ENCODE data around the gene UPB1.
"Not testable (repeated sequence)": the region's sequence is repeated elsewhere in the genome, so short reads cannot be mapped to it uniquely, and the experiment has no call there.

The UPB1 gene

GRCh38 chr22:24504956-24505736 lies 10.0 kb downstream of the UPB1 start:
- no peak for FAIRE-seq

GRCh38 chr22:24506802-24507438 lies 11.8 kb downstream of the UPB1 start:
- no peak for FAIRE-seq

- FAIRE-seq: no peak
Observed at GRCh38 chr22:24507716-24508115, 12.6 kb downstream of the UPB1 start.

- no peak for FAIRE-seq
Observed at GRCh38 chr22:24510637-24511625, 15.8 kb downstream of the UPB1 start.

- FAIRE-seq: no peak
Observed at GRCh38 chr22:24512043-24512442, 16.9 kb downstream of the UPB1 start.

DNA sequence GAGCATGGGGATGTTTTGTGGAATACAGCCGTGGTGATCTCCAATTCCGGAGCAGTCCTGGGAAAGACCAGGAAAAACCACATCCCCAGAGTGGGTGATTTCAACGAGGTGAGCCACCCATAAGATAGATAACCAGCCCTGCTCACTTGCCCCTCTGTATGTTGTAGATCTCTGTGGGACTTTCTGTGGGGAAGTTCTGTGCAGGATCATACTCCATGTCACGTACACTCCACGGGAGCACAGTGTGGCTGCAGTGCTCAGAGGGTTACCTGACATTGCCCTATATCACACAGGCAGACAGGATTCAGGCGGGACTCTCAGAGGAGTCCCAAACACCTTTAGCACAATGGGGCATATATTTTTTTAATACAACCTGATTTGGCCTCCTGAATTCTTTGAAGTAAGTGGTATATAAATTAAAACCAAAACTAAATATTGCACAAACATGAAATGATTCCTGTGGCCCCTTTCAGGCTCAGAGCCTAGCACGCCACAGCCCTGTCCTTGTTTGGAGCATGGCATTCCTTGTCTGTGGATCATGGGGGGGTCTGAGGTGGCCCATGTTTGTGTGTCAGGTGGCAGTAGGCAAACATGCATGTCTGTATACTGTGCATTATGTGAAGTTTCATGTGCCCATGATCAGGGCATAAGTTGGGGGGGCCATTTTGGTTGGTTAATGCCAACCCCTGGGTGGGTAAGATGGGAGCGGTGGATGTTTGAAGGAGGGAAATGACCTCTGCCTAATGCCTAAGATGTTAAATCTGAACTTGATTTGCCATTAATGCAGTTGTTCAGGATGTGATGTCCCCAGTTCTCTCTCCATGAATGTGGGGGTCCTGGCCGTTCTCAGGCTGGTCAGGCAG lies 18.5 kb downstream of the UPB1 start:
- FAIRE-seq: no peak

- no peak for FAIRE-seq
Observed at GRCh38 chr22:24514241-24515026, 19.3 kb downstream of the UPB1 start.

DNA sequence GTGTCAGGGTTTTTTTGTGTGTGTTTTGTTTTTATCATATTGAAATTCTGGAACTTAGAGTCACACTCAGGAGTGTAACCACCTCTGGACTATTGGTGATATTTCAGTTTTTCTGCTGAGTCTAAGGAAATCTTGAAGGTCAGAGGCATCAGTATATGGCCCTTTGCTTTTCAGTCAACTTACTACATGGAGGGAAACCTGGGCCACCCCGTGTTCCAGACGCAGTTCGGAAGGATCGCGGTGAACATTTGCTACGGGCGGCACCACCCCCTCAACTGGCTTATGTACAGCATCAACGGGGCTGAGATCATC lies 19.9 kb downstream of the UPB1 start:
- no peak for FAIRE-seq

DNA sequence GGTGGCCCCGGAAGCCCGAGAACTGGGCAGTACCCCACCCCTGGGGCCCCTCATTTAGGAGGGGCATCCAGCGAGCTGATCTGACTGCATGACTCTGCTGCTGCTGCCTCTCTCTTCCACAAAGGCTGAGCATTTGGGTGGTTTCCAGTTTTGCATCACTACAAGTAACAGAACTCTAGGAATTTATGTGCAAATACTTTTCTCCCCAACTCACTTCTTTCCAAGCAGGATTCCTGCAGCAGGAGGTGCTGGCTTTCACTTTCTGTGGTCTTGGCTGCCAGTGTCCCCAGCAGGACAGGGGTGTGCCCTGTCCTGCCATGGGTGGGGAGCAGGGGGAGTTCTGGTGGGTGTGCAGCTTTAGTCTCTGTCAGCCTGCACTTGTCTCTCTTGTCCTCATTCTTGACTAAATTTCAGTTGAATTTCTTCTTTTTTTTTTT lies 21.2 kb downstream of the UPB1 start:
- no peak for FAIRE-seq

GRCh38 chr22:24517446-24517845 lies 22.3 kb downstream of the UPB1 start:
- no peak for FAIRE-seq

GRCh38 chr22:24518228-24518627 lies 23.1 kb downstream of the UPB1 start:
- no peak for FAIRE-seq

- no peak for FAIRE-seq
Observed at GRCh38 chr22:24518771-24519485, 23.8 kb downstream of the UPB1 start.

GRCh38 chr22:24519496-24519895 lies 24.4 kb downstream of the UPB1 start:
- no peak for FAIRE-seq

DNA sequence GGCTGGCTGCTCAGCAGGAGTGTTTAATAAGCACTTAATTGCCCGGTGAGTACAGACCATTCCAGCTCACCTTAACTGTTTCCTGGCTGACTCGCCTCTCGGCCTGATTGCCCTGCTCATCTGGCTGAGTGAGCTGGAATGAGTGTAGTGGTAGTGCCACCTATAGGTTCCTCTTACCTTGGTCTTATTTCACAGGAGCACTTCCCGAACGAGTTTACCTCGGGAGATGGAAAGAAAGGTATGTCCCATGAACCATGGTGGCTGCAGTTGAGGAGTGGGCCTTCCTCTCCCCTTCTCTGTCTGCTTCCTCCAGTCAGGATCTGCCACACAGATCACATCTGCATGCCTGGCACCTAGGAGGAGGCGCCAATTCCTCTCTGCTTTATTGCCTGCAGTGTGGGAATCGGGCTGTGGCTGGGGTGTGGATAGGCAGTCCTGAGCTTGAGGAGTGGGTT lies 26.7 kb downstream of the UPB1 start:
- FAIRE-seq: no peak

DNA sequence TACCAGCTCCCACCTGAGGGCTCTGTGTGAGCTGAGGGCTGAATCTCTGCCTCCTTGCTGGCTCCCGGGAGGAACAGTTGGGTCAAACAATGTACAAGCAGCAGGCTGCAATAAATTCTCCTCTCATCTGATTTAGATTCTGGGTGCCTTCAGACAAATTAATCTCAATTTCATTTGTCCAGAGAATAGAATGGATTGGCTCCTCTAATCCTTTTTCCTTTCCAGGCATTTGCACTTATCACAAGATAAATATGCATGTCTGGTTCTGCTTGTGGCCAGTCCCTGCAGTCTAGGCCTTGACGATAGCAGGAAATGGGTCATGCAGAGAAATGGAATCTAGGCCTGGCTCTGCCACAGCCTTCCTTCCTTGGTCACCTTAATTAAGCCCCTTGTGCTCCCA lies 28.7 kb downstream of the UPB1 start:
- FAIRE-seq: no peak

- no peak for FAIRE-seq
Observed at GRCh38 chr22:24525416-24526037, 30.4 kb downstream of the UPB1 start.

- FAIRE-seq: no peak
Observed at GRCh38 chr22:24526191-24526590, 31.1 kb downstream of the UPB1 start.

- FAIRE-seq: no peak
Observed at GRCh38 chr22:24529898-24530297, 34.8 kb downstream of the UPB1 start.

DNA sequence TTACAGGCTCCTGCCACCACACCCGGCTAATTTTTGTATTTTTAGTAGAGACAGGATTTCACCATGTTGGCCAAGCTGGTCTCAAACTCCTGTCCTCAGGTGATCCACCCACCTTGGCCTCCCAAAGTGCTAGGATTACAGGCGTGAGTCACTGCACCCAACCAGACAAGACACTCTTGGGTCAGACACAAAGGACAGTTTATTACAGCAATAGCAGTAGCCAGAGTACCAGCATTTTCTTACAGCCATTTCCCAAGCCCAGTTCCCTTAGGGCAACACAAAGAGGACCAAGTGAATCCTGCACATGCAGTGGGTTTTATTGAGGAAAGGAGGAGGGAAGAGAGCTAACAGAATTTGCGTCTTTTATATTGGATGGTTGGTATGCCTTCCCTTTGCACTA lies 35.8 kb downstream of the UPB1 start:
- not testable (repeated sequence) for FAIRE-seq

- no peak for FAIRE-seq
Observed at GRCh38 chr22:24532075-24532474, 36.9 kb downstream of the UPB1 start.
